HuH-7.5 (cell line): ENCODE data around the gene PTGS1.
"Not testable (repeated sequence)": the region's sequence is repeated elsewhere in the genome, so short reads cannot be mapped to it uniquely, and the experiment has no call there.

Experiments used
- DNase-seq: peaks from one replicate; pipeline ENCODE4 v3.0.0; 2011; ENCODE audit warnings: low spot score

Gene PTGS1

GRCh38 chr9:122398371-122398924 is 27.6 kb downstream of the PTGS1 start:
- no peak for DNase-seq

- DNase-seq = no peak
Observed at GRCh38 chr9:122401896-122402295, 31.1 kb downstream of the PTGS1 start.

DNA sequence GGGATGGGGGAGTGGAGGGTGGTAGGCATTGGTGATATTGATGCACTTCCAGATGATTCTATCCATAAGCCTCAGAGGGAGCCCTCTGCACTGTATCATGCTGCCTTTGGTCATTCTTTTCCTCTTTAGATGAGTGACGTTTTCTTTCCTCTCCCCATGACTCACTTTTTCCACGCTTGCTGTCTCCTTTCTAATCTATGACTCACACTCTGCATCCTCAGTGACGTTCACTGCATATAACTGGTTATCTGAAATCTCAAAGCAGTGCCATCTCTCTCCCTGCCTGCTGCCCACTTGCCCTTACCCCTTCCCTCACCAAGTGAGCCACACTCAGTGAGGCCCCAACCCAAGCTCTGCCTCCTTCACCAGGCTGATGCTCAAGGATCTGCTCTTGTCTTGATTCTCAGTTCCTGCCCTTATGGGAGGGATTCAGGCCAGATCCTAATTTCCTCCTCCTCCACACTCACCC is 31.6 kb downstream of the PTGS1 start:
- DNase-seq = no peak

DNA sequence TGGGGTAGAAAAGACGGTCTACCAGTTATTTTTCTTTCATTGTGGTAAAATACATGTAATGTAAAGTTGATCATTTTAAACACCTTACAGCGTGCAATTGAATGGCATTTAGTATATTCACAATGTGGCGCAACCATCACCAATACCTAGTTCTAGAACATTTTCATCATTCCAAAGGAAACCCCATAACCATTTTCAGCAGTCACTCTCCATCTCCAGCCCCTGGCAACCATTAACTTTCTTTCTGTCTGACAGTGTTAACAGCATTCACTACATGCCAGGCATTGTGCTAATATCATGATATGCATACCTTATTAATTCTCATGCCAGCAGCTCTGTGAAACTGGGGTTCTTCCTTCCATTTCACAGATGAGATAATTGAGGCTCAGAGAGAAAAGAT is 32.0 kb downstream of the PTGS1 start:
- DNase-seq = no peak

DNA sequence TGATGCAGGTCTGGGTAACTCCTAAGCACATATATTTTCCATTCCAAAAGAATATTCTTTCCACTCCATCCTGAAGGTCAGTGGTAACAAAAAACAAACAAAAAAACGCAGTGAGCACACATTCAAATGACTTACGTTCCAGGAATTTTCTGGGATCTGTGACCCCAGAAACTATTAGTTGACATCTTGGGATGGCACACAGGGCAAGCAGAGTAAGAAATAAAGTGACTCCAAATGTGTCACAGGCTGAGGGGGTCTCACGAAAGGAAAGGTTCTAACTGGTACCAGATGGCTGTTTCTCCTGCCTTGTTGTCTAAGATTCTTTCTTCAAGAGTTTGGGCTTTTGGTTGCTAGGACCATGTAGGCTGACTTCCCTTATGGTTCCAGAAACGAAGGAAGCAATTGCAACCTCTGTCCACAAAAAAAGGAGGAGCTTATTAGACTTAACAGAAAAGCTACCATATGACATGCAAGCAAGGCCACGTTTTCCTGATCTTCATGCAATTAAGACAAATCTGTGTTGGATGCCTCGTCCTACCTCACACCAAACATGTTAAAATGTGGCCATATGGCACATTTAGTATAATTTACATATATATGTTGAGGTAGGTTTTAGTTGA is 32.7 kb downstream of the PTGS1 start:
- no peak for DNase-seq

- not testable (repeated sequence) for DNase-seq
Observed at GRCh38 chr9:122405304-122406069, 34.7 kb downstream of the PTGS1 start.

DNA sequence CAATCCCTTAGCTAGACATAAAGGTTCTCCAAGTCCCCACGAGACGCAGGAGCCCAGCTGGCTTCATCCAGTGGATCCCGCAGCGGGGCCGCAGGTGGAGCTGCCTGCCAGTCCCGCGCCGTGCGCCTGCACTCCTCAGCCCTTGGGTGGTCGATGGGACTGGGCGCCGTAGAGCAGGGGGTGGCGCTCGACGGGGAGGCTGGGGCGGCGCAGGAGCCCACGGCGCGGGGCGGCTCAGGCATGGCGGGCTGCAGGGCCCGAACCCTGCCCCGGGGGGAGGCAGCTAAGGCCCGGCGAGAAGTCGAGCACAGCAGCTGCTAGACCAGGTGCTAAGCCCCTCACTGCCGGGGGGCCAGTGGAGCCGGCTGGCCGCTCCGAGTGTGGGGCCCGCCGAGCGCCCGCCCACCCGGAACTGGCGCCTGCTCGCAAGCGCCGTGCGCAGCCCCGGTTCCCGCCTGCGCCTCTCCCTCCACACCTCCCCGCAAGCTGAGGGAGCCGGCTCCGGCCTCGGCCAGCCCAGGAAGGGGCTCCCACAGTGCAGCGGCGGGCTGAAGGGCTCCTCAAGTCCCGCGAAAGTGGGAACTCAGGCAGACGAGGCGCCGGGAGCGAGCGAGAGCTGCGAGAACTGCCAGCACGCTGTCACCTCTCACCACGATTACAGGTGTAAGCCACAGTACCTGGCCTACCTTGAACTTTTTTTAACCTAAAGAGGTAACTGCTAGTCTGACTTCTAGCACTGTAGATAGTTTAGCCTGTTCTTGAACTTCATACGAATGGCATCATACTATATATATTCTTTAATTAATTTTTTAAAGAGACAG is 35.5 kb downstream of the PTGS1 start:
- DNase-seq = no peak

DNA sequence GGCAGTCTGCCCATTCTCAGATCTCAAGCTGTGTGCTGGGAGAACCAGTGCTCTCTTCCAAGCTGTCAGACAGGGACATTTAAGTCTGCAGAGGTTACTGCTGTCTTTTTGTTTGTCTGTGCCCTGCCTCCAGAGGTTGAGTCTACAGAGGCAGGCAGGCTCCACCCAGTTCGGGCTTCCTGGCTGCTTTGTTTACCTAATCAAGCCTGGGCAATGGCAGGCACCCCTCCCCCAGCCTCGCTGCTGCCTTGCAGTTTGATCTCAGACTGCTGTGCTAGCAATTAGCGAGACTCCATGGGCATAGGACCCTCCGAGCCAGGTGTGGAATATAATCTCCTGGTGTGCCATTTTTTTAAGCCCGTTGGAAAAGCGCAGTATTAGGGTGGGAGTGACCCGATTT is 43.3 kb downstream of the PTGS1 start:
- not testable (repeated sequence) for DNase-seq

DNA sequence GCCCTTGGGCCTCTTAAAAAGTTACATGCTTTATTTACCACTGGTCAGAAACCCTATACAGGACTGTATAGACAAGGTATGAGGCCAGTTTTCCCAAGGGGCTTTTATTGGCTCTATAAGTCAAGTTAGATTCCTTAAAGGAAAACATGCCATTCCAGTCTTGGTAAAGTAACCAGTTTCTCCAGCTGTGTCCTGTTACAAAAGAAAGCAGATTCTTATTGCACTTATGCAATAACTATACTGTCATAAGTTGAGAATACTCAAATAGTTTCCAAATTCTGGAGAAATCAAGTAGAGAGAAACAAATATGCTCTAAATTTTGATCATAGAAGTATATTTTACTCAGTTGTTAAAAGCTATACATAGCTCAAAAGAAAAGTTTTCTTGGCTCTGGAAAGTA is 47.2 kb downstream of the PTGS1 start:
- no peak for DNase-seq

DNA sequence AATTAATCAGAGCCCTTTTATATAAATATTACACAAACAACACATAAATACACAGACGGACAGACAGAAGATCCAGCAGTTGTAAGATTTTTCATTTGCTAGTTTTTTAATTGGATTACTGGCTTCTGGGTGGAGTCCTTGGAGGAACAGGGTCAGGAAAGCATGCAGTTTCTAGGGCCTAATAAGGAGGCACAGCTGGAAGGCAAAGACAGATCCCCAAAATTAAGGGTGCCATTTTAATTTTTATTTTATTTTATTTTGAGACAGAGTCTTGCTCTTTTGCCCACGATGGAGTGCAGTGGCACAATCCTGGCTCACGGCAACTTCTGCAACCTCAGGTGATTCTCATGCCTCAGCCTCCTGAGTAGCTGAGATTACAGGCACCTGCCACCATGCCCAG is 49.5 kb downstream of the PTGS1 start:
- DNase-seq = no peak

DNA sequence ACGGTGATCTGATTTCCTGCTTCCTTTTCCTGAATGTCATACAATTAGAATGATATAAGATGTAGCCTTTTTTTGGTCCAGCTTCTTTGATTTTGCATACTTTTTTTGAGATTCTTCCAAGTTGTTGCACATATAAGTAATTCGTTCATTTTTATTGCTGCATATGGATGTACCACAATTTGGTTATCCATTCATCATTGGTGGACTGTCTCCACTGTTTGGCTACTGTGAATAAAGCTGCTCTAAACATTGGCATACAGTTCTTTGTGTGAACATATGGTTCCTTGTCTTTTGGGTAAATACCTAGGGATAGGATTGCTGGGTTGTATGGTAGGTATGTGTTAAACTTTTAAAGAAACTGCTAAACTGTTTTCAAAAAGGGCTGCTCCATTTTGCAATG is 54.3 kb downstream of the PTGS1 start:
- DNase-seq = no peak

DNA sequence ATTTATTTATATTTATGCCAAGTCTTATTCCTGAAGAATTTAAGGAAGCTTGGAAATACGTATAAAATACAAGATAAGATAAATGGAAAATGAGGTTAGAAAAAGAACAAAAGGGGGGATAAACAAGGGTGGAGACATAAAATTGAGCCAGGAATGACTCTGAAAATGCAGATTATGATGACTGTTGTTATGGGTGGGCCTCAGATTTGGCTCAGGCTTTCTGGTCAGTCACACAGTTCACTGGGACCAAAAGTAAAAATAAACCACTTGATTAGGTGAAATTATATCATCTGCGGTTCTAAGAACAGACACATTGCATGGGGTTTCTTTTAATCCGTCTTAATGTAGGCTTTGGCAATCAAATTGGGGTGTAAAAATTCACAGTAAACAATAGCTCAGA is 55.9 kb downstream of the PTGS1 start:
- DNase-seq = no peak

- no peak for DNase-seq
Observed at GRCh38 chr9:122442568-122442967, 71.7 kb downstream of the PTGS1 start.

- no peak for DNase-seq
Observed at GRCh38 chr9:122444041-122444733, 73.4 kb downstream of the PTGS1 start.
